ACHN (cell line): ENCODE results near the gene MACROH2A1.

Experiments
- DNase-seq: peaks from one replicate; pipeline ENCODE4 v3.0.0-alpha.2; 2015
- in situ Hi-C: cut with HindIII; loops from 2 replicates; pipeline ENCODE4 v1.10.0; 2017; ENCODE audit warnings: low sequenced_read_pairs, low pct_ligation_motif_present, low pct_unique_long_range_greater_than_20kb

The MACROH2A1 gene

GRCh38 chr5:135405082-135405481 is 6.1 kb upstream of the MACROH2A1 start:
- DNase-seq, result no peak
- in situ Hi-C loops, result no loop called here

- DNase-seq, result no peak
- in situ Hi-C loops, result no loop called here
Measured at GRCh38 chr5:135402031-135402430, 3.0 kb upstream of the MACROH2A1 start.

GRCh38 chr5:135400866-135401265 is 1.8 kb upstream of the MACROH2A1 start:
- no peak for DNase-seq
- in situ Hi-C loops, result no loop called here

- in situ Hi-C loops, result no loop called here
- no peak for DNase-seq
Measured at GRCh38 chr5:135399794-135400542, 937 bp upstream of the MACROH2A1 start.

GRCh38 chr5:135398160-135398854 is 724 bp downstream of the MACROH2A1 start:
- DNase-seq, result peak; percentile 25
- in situ Hi-C loops, result no loop called here

- in situ Hi-C loops, result no loop called here
- DNase-seq, result no peak
Measured at GRCh38 chr5:135397084-135397483, 1.9 kb downstream of the MACROH2A1 start.

GRCh38 chr5:135396459-135397055 is 2.5 kb downstream of the MACROH2A1 start:
- no peak for DNase-seq
- in situ Hi-C loops, result no loop called here

- no peak for DNase-seq
Measured at GRCh38 chr5:135395866-135396265, 3.2 kb downstream of the MACROH2A1 start.

GRCh38 chr5:135395451-135395850 is 3.6 kb downstream of the MACROH2A1 start:
- DNase-seq, result no peak
- in situ Hi-C loops, result no loop called here

More at GRCh38 chr5:135395866-135396265, 3.2 kb downstream of the MACROH2A1 start:
- in situ Hi-C loops, result no loop called here

GRCh38 chr5:135394095-135394494 is 4.9 kb downstream of the MACROH2A1 start:
- in situ Hi-C loops, result no loop called here

GRCh38 chr5:135393691-135394090 is 5.3 kb downstream of the MACROH2A1 start:
- in situ Hi-C loops, result no loop called here
- no peak for DNase-seq

More at GRCh38 chr5:135394095-135394494, 4.9 kb downstream of the MACROH2A1 start:
- DNase-seq, result no peak

- in situ Hi-C loops, result no loop called here
- DNase-seq, result no peak
Measured at GRCh38 chr5:135393229-135393628, 5.8 kb downstream of the MACROH2A1 start.

GRCh38 chr5:135392256-135392655 is 6.8 kb downstream of the MACROH2A1 start:
- DNase-seq, result no peak
- in situ Hi-C loops, result no loop called here

GRCh38 chr5:135391869-135392255 is 7.2 kb downstream of the MACROH2A1 start:
- in situ Hi-C loops, result no loop called here
- DNase-seq, result no peak

GRCh38 chr5:135391116-135391868 is 7.7 kb downstream of the MACROH2A1 start:
- in situ Hi-C loops, result no loop called here
- peak; percentile 44 for DNase-seq

GRCh38 chr5:135388860-135389435 is 10.1 kb downstream of the MACROH2A1 start:
- DNase-seq, result no peak

GRCh38 chr5:135387629-135387960 is 11.4 kb downstream of the MACROH2A1 start:
- DNase-seq, result no peak
- in situ Hi-C loops, result no loop called here

More at GRCh38 chr5:135388860-135389435, 10.1 kb downstream of the MACROH2A1 start:
- in situ Hi-C loops, result no loop called here

GRCh38 chr5:135386886-135387628 is 12.0 kb downstream of the MACROH2A1 start:
- peak; percentile 63 for DNase-seq
- in situ Hi-C loops, result no loop called here
